Choroid plexus epithelial cell (primary cell): Measurements from ENCODE around the gene FAH.
"Not testable (repeated sequence)": the region's sequence is repeated elsewhere in the genome, so short reads cannot be mapped to it uniquely, and the experiment has no call there.

Source experiments
- DNase-seq: peaks from one replicate; pipeline ENCODE4 v3.0.0-alpha.2; 2010; ENCODE audit warnings: low read depth
- H3K4me3 ChIP-seq: 2 replicates; pipeline ENCODE4 v1.5.1; 2011; ENCODE audit warnings: low read depth, mild to moderate bottlenecking, control low read depth, low read length, moderate library complexity
- CTCF ChIP-seq: conservative IDR thresholded peaks from 2 replicates; pipeline ENCODE4 v1.5.1; 2011; ENCODE audit warnings: low read depth, mild to moderate bottlenecking, control low read depth, inconsistent platforms, low read length, moderate library complexity

FAH gene

GRCh38 chr15:80155001-80155377 is 2.2 kb downstream of the FAH start:
- DNase-seq: no peak
- TF ChIP-seq CTCF: no peak
- H3K4me3 ChIP-seq: no peak overlapping the region

DNA sequence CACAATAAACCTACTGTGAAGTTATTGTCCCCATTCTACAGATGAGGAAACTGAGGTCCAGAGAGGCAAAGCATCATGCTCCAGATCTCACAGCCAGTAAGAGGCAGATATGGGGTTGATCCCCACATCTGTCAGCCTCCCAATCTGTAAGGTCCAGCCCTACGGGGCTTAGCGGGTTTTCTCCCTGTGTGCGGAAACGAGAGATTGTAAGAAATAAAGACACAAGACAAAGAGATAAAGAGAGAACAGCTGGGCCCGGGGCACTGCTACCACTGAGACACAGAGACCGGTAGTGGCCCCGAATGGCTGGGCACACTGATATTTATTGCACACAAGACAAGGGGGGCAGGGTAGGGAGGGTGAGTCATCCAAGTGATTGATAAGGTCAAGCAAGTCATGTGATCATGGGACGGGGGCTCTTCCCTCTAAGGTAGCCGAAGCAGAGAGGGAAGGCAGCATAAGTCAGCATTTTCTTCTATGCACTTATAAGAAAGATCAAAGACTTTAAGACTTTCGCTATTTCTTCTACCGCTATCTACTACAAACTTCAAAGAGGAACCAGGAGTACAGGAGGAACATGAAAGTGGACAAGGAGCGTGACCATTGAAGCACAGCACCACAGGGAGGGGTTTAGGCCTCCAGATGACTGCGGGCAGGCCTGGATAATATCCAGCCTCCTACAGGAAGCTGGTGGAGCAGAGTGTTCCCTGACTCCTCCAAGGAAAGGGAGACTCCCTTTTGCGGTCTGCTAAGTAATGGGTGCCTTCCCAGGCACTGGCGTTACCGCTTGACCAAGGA is 2.8 kb downstream of the FAH start:
- DNase-seq, H3K4me3 ChIP-seq: not testable (repeated sequence)

GRCh38 chr15:80156176-80156720 is 3.4 kb downstream of the FAH start:
- H3K4me3 ChIP-seq: no peak overlapping the region
- DNase-seq: no peak
- no peak for TF ChIP-seq CTCF

DNA sequence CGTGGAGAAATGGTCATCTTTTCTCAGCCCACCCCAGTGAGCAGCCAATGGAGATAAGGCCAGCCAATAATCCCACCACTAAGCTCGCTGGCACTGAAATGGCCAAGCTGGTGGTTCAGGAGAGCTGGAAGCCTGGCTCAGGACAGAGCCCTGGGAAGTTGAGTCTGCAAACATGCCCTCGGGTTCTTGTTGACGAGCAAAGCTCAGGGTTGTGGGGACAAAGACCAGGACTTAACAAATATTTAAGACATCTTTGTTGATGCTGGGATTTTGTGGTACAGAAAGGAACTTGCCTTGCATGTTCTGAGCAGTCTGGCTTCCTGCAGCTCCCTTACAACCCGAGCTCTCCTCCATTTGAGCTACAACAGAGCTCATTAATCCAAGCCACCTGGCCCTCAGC is 4.4 kb downstream of the FAH start:
- no peak overlapping the region for H3K4me3 ChIP-seq
- no peak for DNase-seq
- TF ChIP-seq CTCF: no peak

DNA sequence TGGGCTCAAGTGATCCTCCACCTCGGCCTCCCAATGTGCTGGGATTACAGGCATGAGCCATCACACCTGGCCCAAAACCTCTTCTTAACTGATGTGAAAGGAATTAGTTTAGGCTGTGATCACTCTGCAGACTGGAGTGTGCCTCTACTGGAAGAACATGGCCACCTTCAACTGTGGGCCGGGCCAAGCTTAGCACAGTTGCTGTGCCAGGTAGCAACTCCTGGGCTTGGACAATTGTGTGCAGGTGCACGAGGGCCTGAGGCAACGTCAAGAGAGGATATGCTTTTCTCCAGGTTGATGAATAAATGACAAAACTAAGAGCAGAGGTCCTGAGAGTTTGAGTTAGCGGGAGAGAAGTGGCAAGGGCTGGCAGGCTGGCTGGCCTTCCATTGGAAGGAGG is 6.5 kb downstream of the FAH start:
- TF ChIP-seq CTCF: no peak
- no peak overlapping the region for H3K4me3 ChIP-seq
- no peak for DNase-seq

GRCh38 chr15:80159811-80160569 is 7.2 kb downstream of the FAH start:
- no peak for DNase-seq
- no peak for TF ChIP-seq CTCF
- H3K4me3 ChIP-seq: no peak overlapping the region

DNA sequence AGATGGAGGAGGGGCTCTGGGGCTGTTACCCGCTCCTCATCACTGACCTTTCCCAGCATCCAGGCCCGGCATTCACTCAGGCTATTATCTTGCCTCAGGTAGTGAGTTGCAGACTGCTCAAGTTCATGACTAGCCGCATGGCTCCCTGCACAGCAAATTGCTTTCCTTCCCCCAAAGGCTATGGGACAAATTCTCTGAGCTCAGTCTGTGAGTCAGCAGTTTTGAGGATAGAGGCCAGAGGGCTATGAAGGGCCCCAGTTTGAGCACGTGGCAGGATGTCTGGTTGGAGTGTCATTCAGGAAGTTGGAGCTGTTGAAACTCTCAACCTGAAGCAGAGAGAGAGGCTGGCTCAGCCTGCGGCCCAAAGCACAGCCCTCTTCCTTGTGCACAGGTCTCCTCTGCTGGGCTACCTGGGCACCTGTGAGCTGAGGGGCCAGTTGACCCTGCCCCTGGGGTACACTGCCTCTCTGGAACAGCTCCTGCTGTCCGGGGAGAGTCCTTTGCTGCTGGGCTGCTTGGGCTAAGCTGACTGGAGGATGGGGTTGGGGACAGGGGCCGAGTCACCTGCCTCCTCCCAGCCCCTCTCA is 7.9 kb downstream of the FAH start:
- no peak for TF ChIP-seq CTCF
- DNase-seq: peak; percentile 96
- H3K4me3 ChIP-seq: no peak overlapping the region
